ENCODE results near the gene ADCY1.
"Not testable (repeated sequence)": the region's sequence is repeated elsewhere in the genome, so short reads cannot be mapped to it uniquely, and the experiment has no call there.

ADCY1 gene

DNA sequence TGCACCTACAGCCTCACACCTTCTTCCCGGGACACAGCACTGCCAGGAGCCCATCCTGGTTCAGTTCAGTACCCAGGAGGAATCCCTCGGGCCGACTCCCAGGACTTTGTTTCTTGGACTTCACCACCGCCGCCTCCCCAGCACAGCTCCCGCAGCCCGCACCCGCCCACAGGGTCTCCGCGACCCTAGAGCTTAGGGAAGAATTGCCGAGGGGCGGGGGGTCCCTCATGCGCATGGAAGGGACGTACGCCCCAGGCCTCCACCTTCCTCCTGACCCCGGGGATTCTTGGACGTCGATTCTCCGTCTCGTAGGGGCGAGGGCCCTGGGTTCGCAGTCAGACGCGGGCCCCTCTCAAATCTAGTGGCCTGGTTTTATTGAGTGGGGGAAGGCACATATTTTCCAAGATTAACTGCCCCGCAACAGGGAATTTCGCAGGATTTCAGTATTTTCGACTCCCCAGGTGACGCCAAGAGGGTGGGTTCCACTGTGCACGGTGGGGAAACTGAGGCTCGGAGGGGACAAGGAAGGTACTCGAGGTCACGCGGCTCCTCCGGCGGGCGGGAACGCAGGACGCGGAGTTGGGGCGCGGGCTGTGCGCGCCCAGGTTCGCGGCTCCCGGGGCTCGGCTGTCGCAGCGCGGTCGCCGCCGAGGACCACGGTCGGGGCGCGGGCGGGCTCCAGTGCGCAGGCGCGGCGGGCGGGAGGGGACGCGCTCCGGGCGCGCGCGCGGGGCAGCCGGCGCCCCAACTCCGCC is at the start of gene ADCY1:
TSS of gene ADCY1 (plus strand) at position 708 of the 755 bp plus-strand sequence. CDS start 176 bp downstream, outside the sequence.
- DNase-seq (ENCODE audit: low read depth in 2 of 2) = no peak

DNA sequence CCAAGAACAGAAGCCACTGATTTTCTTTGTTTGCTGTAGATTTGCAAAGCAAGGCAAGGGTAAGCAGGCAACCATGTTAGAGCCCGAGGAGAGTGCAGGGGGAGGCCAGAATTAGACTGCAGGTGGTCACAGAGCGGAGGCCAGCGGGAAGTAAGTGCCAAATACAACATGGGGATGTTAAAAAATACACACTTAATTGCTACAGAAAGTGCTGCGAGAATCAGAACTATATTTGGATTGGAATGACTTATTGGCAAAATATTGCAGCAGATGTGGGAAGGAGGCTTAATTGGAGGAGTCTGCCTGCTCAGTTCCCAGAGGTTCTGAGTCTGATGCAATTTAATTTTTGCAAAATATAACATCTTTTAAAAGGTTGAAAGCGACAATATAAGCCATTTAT is 49.7 kb upstream of the ADCY1 start:
- DNase-seq (ENCODE audit: low read depth in 2 of 2) = no peak

DNA sequence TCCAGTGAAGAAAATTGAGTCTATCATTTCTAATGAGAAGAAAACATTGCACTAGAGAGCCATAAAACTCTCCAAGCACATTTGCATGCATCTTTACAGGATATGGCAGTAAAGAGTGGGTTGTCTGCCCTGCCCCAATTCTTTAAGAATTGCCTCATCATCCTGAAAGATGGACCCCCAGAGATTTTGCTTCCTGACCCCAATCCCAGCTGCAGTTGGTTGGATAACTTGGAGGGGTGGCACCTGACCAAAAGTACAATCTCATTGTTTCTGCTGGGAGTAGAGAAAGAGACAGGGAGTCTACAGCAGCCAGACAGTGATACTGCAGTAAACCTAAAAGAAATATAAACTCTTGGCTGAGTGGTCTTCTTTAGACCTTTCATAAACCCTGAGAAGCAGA is 49.1 kb upstream of the ADCY1 start:
- DNase-seq (ENCODE audit: low read depth in 2 of 2) = no peak

DNA sequence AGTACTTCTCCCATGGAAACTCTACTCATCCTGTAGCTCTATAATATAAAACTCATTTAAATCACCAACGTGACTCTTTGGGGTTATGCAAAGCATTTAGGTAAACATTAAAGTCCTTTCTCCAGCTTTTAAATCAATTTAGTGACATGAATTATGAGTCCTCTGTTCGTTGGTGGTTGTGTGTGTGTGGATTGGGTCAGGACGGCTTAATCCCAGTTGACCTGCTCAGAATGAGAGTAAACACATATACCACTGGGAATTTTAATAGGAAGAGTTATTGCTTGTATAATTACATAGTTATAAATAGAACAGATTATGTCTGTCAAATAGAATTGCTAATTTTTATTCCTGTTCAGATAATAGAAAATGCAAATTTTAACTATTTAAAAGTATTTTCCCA is 30.7 kb upstream of the ADCY1 start:
- DNase-seq (ENCODE audit: low read depth in 2 of 2) = no peak

DNA sequence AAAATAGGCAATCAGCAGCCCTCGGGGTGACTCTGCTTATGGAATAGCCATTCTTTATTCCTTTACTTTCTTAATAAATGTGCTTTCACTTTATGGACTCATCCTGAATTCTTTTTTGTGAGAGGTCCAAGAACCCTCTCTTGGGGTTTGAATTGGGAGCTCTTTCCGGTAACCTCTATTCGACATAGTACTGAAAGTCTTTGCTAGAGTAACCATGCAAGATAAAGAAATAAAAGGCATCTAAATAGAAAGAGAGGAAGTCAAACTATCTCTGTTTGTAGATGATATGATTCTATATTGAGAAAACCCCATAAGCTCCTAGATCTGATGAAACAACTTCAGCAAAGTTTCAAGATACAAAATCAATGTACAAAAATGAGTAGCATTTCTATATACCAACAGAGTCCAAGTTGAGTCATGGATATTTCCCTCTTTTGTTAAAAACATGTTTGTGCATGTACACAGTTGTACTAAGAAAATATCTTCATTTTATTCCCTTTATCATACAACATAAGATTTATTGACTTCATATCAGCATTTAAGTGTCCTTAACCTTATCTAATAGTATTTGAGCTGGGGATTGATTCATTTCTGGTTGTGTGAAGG is 29.0 kb upstream of the ADCY1 start:
- DNase-seq (ENCODE audit: low read depth in 2 of 2) = not testable (repeated sequence)

DNA sequence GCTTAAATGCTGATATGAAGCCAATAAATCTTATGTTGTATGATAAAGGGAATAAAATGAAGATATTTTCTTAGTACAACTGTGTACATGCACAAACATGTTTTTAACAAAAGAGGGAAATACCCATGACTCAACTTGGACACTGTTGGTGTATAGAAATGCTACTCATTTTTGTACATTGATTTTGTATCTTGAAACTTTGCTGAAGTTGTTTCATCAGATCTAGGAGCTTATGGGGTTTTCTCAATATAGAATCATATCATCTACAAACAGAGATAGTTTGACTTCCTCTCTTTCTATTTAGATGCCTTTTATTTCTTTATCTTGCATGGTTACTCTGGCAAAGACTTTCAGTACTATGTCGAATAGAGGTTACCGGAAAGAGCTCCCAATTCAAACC is 25.3 kb upstream of the ADCY1 start:
- not testable (repeated sequence) for DNase-seq (ENCODE audit: low read depth in 2 of 2)

DNA sequence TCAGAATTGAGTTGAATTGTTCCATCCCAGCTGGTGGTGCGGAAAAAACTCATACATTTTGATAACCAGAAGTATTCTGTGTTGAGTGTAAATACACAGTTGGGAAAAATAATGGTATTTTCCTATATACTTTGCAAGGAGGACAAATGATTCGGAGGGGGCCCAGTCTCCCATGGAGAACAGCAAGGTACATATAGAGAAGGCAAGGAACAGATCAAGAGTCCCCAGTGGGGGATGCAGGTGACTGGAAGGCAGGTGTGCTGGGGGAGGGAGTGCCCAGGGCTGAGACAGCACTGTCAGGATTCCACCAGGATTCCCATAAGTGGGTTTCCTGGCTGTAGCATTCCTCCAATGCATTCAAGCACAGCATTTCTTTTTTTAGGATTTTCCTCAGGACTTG is 10.8 kb upstream of the ADCY1 start:
- DNase-seq (ENCODE audit: low read depth in 2 of 2) = no peak

DNA sequence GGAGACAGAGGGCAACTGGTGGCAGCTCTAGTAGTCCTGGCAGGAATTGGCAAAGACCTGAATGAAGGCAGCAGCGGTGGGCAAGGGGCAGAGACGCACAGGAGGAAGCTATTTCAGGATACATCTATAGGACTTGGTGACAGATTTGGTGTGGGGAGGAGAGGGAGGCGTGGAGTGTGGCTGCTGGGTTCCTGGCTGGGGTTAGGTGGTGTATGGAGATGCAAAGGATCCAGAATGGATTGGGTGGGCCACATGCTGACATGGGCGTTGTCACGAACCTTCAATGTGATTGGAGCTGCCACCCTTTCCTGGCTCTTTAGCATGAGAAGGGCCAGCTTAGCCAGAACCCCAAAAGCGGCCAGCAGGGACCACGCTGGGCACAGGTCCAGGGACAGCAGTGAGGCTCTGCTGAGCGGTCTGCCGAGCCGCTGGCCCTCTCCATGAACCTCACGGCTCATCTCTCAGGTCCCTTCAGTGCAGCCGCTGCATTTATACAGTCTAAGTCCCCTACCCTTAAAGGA is 10.2 kb upstream of the ADCY1 start:
- no peak for DNase-seq (ENCODE audit: low read depth in 2 of 2)

DNA sequence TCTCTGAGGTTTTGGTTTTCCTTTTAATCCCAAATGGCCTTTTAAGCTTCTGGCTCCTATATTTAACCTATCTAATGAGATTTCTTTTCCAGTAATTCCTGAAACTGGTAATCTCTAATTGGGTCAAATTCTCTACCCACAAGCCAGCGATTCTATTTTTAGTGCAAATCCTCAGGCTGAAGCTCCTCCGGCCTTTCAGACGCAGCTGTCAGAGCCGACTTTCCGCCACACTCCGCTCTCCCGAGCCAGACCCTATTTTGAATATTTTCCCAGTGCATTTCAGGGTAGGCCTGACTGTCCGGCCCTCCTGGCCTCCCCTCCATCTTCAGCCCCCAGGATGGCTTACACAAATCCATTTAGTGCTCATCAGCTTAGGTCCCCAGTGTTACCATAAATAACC is 9.7 kb upstream of the ADCY1 start:
- DNase-seq (ENCODE audit: low read depth in 2 of 2) = no peak

DNA sequence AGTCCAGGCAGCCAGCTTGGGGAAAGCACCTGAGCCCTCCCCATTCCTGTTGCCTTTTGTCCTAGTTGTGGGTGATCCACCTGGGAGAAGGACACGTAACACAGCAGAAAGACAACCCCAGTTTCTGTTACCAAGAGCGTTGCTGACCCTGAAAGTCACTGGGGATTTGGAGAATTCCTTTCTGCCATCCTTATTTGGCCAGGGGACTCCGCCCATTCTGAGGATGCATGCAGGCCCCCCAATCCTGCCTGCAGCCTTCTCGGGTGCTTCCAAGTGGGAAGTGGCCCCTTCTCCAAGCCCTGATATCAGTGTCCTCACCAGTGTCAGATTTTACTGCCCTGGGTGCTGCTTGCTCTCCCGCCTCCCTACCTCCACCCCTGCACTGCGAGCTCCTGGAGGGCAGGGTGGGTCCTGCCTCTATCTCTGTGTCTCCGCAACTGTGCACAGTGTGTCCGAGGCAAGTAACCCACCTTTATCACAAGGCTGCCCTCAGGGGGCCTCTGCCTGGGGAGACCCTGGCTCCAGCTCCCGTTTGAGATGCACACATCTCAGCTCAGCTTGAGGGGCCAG is 9.2 kb upstream of the ADCY1 start:
- no peak for DNase-seq (ENCODE audit: low read depth in 2 of 2)

DNA sequence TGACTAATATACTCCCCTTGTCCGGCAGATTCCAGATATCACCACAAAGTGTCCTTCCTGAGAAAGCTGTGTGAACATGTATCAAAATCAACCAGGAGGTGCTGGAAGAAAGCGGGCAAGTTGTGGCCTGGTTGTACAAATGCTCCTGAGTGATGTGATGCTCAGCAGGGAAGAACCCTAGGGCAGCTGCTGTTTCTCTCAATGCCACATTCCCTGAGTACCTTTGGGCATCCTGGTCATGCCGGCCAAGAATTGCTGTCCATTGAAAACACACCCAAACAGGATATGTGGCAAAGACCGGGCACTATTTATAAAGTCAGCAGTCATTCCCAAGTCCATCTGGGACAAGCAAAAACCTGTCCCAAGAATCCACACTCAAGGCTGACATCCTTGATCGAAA is 7.8 kb upstream of the ADCY1 start:
- DNase-seq (ENCODE audit: low read depth in 2 of 2) = no peak

DNA sequence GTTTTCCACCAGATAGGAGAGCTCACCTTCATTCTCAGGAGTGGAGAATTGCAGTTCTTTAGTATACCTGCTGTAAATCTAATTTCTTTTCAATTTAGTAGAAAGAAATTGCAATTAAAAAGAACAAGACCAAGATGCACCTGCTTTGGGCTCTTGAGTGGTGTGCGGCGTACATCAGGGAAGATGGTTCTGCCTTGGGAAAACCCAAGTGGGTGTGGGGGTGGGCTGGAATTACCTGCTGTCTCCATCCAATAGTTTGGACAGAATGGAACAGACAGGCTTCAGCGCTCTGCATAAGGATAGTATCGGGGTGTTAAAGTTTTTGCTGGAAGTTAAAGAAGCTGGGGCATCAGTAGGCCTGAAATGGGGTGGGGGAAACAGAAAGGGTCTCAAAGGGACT is 7.2 kb upstream of the ADCY1 start:
- no peak for DNase-seq (ENCODE audit: low read depth in 2 of 2)

DNA sequence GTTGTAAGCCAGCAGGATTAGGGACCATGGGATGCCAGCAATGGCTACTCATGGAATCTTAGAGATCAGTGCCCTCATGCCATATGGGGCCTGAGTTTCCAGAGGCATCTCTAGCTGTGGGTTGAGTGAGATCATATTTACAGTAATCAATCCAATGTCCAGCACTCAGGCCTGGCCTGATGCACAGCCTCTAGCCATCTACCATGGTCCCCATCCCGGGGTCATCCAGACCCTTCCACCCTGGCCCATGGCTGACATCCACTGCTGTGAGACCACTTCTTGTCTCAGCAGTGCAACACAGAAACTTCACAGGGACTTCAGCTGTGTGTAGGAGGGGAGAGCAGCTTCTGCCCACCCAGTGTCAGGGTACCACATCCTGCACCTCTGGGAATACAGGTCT is 6.5 kb upstream of the ADCY1 start:
- DNase-seq (ENCODE audit: low read depth in 2 of 2) = no peak

DNA sequence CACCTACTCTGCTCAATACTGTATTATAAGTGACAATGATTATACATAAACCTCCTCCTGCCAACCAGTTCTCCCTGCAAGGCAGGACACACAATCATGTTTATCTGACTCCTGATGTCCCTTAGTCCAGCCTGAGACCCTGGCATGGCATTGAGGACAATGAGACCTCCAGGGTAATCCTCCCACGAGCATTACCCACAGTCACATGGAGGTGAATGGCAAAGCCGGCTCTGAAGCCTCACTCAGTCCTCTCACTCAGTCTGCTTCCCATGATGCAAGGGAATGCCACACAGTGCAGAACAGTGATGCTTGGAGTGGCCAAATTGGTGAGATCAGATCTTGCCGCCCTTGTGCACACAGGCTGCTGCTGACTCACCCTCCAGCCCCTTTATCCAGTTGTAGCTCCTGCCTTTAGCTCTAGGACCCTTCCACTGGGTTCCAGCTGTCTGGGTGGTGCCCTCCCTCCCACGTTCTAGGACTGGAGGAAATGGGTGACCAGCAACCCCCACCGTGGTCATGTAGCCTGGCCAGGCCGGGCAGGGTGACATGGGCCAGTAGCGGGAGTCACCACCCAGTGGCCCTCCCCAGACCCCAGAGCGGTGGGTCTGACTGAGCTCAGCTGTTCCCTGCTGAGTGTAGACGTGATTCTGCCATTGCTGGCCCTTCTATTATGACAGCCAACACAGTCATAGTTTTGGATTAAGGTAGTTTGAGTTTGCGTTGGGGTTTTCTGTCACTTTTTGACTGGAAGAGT is 5.5 kb upstream of the ADCY1 start:
- no peak for DNase-seq (ENCODE audit: low read depth in 2 of 2)

DNA sequence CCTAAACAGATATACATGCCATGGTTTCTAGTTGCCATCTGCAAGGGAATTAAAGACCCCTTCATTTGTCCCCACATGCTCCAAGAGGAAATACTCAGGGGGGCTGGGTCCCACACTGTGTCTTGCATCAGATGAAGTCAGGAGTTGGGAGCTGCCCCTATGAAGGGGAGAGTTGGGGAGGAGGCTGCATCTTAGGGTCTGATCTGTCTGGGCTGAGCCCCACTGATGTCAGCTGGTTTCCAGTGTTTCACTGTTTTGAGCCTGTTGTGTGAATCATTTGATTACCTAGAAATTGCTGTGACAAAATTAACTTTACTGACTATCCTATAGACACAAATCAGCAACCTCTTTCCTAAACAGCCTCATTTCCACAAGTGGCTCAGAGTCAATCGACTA is 4.9 kb upstream of the ADCY1 start:
- no peak for DNase-seq (ENCODE audit: low read depth in 2 of 2)

DNA sequence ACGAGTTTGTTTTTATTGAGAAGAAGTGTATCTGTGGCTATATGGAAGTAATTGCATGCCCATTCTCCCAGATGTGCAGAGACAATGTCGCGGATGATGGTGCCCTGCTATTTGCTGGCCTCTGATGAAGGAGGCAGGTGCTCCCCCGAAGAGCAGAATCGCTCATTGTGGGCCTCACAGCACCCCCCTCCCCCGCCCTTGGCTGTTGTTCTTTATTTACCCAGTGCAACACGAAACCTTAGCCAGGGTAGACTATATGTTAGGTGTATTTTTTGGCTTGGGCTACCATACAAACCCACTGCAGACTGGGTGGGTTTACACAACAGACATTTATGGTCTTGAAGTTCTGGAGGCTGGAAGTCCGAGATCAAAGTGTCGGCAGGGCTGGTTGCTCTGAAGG is 3.4 kb upstream of the ADCY1 start:
- no peak for DNase-seq (ENCODE audit: low read depth in 2 of 2)

DNA sequence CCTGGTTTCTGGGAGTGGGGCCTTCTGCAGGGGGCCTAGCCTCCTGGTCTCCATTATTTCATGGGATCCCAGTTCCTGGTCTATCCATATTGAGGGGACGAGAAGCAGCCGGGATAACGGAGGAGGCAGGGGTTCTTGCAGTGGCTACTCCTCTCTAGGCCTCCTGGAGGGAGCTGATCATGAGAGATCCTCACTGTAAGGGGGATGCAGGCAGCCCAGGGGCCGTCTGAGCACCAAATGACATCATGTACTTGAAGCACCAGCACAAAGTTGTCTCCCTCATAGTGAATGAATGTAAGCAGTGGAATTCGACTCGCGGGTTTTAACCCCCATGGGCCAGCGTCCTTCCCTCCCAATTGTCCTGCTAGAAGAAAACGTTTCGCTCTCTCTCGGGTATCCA is 964 bp upstream of the ADCY1 start:
- DNase-seq (ENCODE audit: low read depth in 2 of 2) = no peak

DNA sequence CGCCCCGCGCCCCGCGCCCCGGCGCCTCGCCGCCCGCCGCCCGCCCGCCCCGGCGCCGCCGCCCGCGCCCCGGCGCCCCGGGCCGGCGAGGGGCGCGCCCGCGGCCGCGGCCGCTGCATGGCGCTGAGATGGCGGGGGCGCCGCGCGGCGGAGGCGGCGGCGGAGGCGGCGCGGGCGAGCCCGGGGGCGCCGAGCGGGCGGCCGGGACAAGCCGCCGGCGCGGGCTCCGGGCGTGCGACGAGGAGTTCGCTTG is 174 bp downstream of the ADCY1 start:
- no peak for DNase-seq (ENCODE audit: low read depth in 2 of 2)

DNA sequence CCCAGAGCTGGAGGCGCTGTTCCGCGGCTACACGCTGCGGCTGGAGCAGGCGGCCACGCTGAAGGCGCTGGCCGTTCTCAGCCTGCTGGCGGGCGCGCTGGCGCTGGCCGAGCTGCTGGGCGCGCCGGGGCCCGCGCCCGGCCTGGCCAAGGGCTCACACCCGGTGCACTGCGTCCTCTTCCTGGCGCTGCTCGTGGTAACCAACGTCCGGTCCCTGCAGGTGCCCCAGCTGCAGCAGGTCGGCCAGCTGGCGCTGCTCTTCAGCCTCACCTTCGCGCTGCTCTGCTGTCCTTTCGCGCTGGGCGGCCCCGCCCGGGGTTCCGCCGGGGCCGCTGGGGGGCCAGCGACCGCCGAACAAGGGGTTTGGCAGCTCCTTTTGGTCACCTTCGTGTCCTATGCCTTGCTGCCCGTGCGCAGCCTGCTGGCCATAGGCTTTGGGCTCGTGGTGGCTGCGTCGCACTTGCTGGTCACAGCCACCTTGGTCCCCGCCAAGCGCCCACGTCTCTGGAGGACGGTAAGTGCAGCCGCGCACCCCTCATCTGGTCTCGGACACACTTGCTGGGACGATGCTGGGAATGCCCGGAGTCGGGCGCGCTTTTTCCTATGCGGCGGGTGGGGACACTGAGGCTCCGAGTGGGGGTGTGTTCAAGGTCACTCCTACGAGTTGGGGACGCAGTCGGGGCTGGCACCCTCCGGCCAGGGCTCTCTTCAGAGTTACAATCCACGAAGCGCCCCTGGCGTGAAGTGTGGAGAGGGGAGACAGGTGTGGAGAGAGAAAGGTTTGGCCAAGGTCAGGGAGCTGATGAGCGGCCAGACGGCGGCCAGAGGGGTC is 717 bp downstream of the ADCY1 start:
- DNase-seq (ENCODE audit: low read depth in 2 of 2) = no peak

DNA sequence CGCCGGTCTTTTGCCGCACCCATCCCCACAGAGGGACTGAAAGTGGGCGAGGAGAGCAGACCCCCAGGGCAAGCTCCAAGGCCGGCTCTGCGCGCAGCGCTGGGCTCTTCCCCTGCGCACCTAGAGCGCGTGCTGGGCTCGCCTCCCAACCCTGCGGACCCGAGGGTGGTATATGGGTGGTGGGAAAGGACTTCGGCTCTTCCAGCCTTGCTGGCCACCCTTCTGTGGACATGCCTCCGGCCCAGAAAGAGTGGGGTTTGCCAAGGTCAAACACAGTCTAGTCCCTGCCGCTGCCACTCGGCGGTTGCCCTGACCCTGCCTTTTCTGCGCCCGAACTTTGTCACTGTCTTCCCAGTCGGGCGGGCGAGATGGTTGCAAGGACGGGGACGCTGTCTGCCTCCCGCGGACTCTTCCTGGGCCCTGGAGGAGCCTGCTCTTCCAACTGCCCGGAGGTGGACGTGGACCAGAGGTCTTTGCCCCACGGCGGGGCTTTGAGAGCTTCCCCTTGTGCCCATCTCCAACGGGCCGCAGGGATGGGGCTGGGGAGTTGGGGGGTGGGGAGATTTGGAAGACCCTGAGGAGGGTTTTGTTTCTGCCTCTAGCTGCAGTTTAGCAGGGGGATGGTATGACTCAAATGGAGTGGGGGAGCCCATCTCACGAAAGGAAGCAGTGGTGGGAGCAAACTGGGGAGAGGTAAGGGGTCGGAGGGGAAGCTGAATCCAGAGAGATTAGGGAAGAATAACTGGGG is 1.5 kb downstream of the ADCY1 start:
- DNase-seq (ENCODE audit: low read depth in 2 of 2) = no peak

DNA sequence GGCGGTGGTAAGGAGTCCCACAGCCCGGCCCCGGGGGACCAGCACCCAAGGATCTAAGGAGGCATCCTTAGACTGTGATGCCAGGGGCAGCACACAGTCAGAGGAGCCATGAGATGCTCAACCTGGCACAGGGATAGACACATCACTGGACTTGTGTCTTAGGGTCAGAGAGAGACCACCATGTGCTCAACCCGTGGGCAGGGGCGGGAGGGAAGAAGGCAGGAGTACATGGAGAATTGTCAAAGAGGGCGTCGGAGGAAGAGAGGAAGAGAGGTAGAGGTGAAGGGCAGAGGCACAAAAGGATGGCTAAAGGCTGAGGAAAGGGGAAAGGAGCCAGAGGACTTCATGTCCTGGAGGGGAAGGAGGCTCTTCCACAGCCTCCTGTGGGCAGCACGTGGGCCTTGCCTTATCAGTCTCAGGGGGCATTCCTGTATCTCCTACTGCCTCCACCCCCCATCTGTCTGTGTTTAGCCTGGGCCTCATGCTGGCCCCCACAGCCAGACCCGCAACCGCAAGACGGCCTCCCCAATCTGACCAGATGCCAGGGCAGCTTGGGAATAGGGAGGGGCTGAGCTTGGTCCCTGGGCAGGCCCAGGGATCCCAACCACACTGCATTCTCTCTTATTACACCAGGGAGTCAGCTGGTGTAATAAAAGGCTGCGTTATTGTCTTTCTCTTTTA is 2.2 kb downstream of the ADCY1 start:
- DNase-seq (ENCODE audit: low read depth in 2 of 2) = no peak

All from stimulated activated CD8-positive, alpha-beta memory T cell treated with anti-CD3 and anti-CD28 coated beads, Interleukin-2, amount 100 ng/mL, for 48 hours (primary cell).